H1 (cell line): Measurements from ENCODE around the gene TMEM39B. TPM values are rescaled to one million over a fixed set of nuclear protein-coding genes. Genes with fewer than 3 reads are reported as not detected.

Experiments
- CTCF ChIA-PET: fragments of 300-600 bp; sonication (Branson Sonifier 250); formaldehyde crosslinking; loops from one replicate; lab custom pipeline; 2021; ENCODE audit not compliant: partially characterized antibody; lab: Charles Lee
- POLR2A ChIA-PET: fragments of 300-600 bp; sonication (Branson Sonifier 250); formaldehyde crosslinking; loops from one replicate; lab custom pipeline; 2021; ENCODE audit warnings: inconsistent platforms; ENCODE audit not compliant: partially characterized antibody; lab: Charles Lee
- DNase-seq, 2 experiments: peaks; one replicate each; pipeline versions ENCODE4 v3.0.0 to v3.0.0-alpha.2; 2010 to 2022; ENCODE audit warnings: low spot score in 2 of 2, low read depth in 1 of 2, mixed read lengths in 1 of 2
- FAIRE-seq: peaks from 2 replicates; lab custom pipeline; 2011; peaks lifted over from hg19 to GRCh38; lab: Jason Lieb, UNC
- H2AFZ ChIP-seq: 2 replicates; pipeline ENCODE4 v1.8.1; 2012; ENCODE audit warnings: low read length, inconsistent platforms
- H2AK5ac ChIP-seq: 2 replicates; pipeline ENCODE4 v1.6.1; 2013; ENCODE audit warnings: low read depth, low read length
- H2BK120ac ChIP-seq: replicated peaks from 2 replicates; pipeline ENCODE3; 2013; ENCODE audit warnings: low read depth, low read length, inconsistent platforms
- H2BK12ac ChIP-seq: 2 replicates; pipeline ENCODE4 v1.6.1; 2013; ENCODE audit warnings: low read depth, low read length
- H2BK15ac ChIP-seq: 2 replicates; pipeline ENCODE4 v1.6.1; 2013; ENCODE audit warnings: low read length
- H2BK20ac ChIP-seq: 2 replicates; pipeline ENCODE4 v1.6.1; 2013; ENCODE audit warnings: low read length
- H2BK5ac ChIP-seq: 2 replicates; pipeline ENCODE4 v1.6.1; 2013; ENCODE audit warnings: low read depth, low read length
- H3K14ac ChIP-seq: 2 replicates; pipeline ENCODE4 v1.6.1; 2013; ENCODE audit warnings: inconsistent platforms; ENCODE audit not compliant: insufficient read length
- H3K18ac ChIP-seq: 2 replicates; pipeline ENCODE4 v1.6.1; 2013; ENCODE audit warnings: low read length; ENCODE audit errors: extremely low read depth
- H3K23ac ChIP-seq: 2 replicates; pipeline ENCODE4 v1.6.1; 2013; ENCODE audit warnings: inconsistent platforms; ENCODE audit not compliant: insufficient read length
- H3K23me2 ChIP-seq: 2 replicates; pipeline ENCODE4 v1.6.1; 2013; ENCODE audit warnings: low read depth, low read length
- H3K27ac ChIP-seq: 2 replicates; pipeline ENCODE4 v1.6.1; 2011; ENCODE audit warnings: low read depth, low read length, inconsistent platforms
- H3K27me3 ChIP-seq, 4 experiments: replicated peaks in 1 of 4; 1 replicate in 1 of 4; 2 replicates in 3 of 4; pipeline versions ENCODE4 v1.6.1 to v1.8.1; 2011 to 2013; ENCODE audit warnings: low read length in 3 of 4, mild to moderate bottlenecking in 3 of 4, inconsistent platforms in 2 of 4, mixed read lengths in 2 of 4, moderate library complexity in 1 of 4; ENCODE audit not compliant: control insufficient read depth in 3 of 4, insufficient read depth in 3 of 4; ENCODE audit errors: extremely low read depth in 1 of 4
- H3K36me3 ChIP-seq, 4 experiments: 2 replicates each; pipeline versions ENCODE4 v1.6.1 to v1.8.1; 2011 to 2013; ENCODE audit warnings: mild to moderate bottlenecking in 4 of 4, low read length in 3 of 4, moderate library complexity in 2 of 4, control low read depth in 1 of 4, inconsistent platforms in 1 of 4; ENCODE audit not compliant: insufficient read depth in 4 of 4, control insufficient read depth in 2 of 4
- H3K4ac ChIP-seq: replicated peaks from 2 replicates; pipeline ENCODE3; 2013; ENCODE audit warnings: low read length, low read depth, mixed read lengths, inconsistent platforms; ENCODE audit not compliant: insufficient read length
- H3K4me1 ChIP-seq, 4 experiments: replicated peaks in 1 of 4; 1 replicate in 1 of 4; 2 replicates in 3 of 4; pipeline versions ENCODE4 v1.6.1 to v1.8.1; 2011 to 2013; ENCODE audit warnings: low read length in 3 of 4, inconsistent platforms in 2 of 4, mixed read lengths in 1 of 4; ENCODE audit not compliant: insufficient read depth in 4 of 4, control insufficient read depth in 3 of 4
- H3K4me2 ChIP-seq, 2 experiments: 2 replicates each; pipeline versions ENCODE4 v1.6.1 to v1.8.1; 2011 to 2013; ENCODE audit warnings: low read depth in 2 of 2, low read length in 2 of 2, control low read depth in 1 of 2, inconsistent platforms in 1 of 2, mild to moderate bottlenecking in 1 of 2; ENCODE audit not compliant: insufficient read depth in 1 of 2
- H3K4me3 ChIP-seq, 4 experiments: fragments of 200-600, 300-600 bp in 1 of 4; sonication (generic), shearing (Covaris generic), sonication (Bioruptor Twin) in 1 of 4; 2 replicates each; pipeline versions ENCODE4 v1.5.1 to v1.8.1; 2011 to 2016; ENCODE audit warnings: low read length in 4 of 4, low read depth in 3 of 4, control low read depth in 2 of 4, inconsistent platforms in 2 of 4, mild to moderate bottlenecking in 2 of 4, mixed read lengths in 1 of 4, moderate library complexity in 1 of 4; ENCODE audit not compliant: insufficient read depth in 2 of 4; ENCODE audit errors: extremely low read depth in 1 of 4
- H3K56ac ChIP-seq: replicated peaks from 2 replicates; pipeline ENCODE3; 2013; ENCODE audit warnings: low read depth, mild to moderate bottlenecking, mixed read lengths, low read length, inconsistent platforms; ENCODE audit not compliant: insufficient read length
- H3K79me1 ChIP-seq: 2 replicates; pipeline ENCODE4 v1.6.1; 2013; ENCODE audit warnings: low read depth, low read length, control low read depth
- H3K79me2 ChIP-seq, 2 experiments: 2 replicates each; pipeline versions ENCODE4 v1.6.1 to v1.8.1; 2012 to 2013; ENCODE audit warnings: low read length in 2 of 2, mild to moderate bottlenecking in 2 of 2, inconsistent platforms in 1 of 2; ENCODE audit not compliant: insufficient read depth in 2 of 2, control insufficient read depth in 1 of 2
- H3K9ac ChIP-seq, 4 experiments: replicated peaks in 1 of 4; 1 replicate in 1 of 4; 2 replicates in 3 of 4; pipeline versions ENCODE4 v1.6.1 to v1.8.1; 2011 to 2013; ENCODE audit warnings: low read depth in 3 of 4, low read length in 3 of 4, control low read depth in 2 of 4, mild to moderate bottlenecking in 2 of 4, moderate library complexity in 2 of 4, inconsistent platforms in 1 of 4; ENCODE audit errors: extremely low read depth in 1 of 4
- H3K9me3 ChIP-seq, 2 experiments: 2 replicates each; pipeline versions ENCODE4 v1.6.1 to v1.8.1; 2012 to 2013; ENCODE audit warnings: mild to moderate bottlenecking in 2 of 2, moderate library complexity in 2 of 2, control low read depth in 1 of 2, inconsistent platforms in 1 of 2, low read depth in 1 of 2, low read length in 1 of 2, mixed read lengths in 1 of 2; ENCODE audit not compliant: insufficient read depth in 2 of 2
- H4K20me1 ChIP-seq, 2 experiments: replicated peaks in 1 of 2; 2 replicates each; pipeline versions ENCODE3 to v1.8.1; 2011 to 2013; ENCODE audit warnings: inconsistent platforms in 2 of 2, low read length in 2 of 2, mild to moderate bottlenecking in 1 of 2; ENCODE audit not compliant: insufficient read depth in 2 of 2, control insufficient read depth in 1 of 2
- H4K5ac ChIP-seq: 2 replicates; pipeline ENCODE4 v1.6.1; 2013; ENCODE audit warnings: low read length, low read depth, mixed read lengths, inconsistent platforms; ENCODE audit not compliant: insufficient read length
- H4K8ac ChIP-seq: 2 replicates; pipeline ENCODE4 v1.8.0; 2013; ENCODE audit warnings: mild to moderate bottlenecking, moderate library complexity, low read length, inconsistent platforms; ENCODE audit not compliant: insufficient read depth; ENCODE audit errors: extremely low read depth
- H4K91ac ChIP-seq: replicated peaks from 2 replicates; pipeline ENCODE3; 2013; ENCODE audit warnings: low read length, mixed read lengths, inconsistent platforms; ENCODE audit not compliant: insufficient read length
- CEBPB ChIP-seq: IDR thresholded peaks from 2 replicates; pipeline ENCODE4 v1.6.1; 2012; ENCODE audit warnings: low read depth, low read length
- SP1 ChIP-seq: IDR thresholded peaks from 2 replicates; pipeline ENCODE4 v1.6.1; 2011; ENCODE audit warnings: low read depth, low read length
- WGBS, 2 experiments: shearing (Covaris generic) in 1 of 2; methylation state at CpG; one replicate each; pipeline versions ENCODE4 v1.1.6 to v1.1.7; 2013 to 2015; ENCODE audit warnings: low lambda C conversion rate in 2 of 2, mixed read lengths in 2 of 2, inconsistent platforms in 1 of 2, low coverage in 1 of 2, missing lambda C conversion rate in 1 of 2; ENCODE audit not compliant: insufficient replicate concordance in 2 of 2, insufficient coverage in 1 of 2, insufficient read length in 1 of 2; ENCODE audit errors: extremely low coverage in 1 of 2, missing lambda C conversion rate in 1 of 2; 5-methylcytosine and 5-hydroxymethylcytosine counted together
- polyA plus RNA-seq, 7 experiments: library from polyadenylated mRNA; depleted of rRNA in 3 of 7; stranded (reverse) in 5 of 7; unstranded in 2 of 7; fragments of >200 nt in 5 of 7; fragments of 200-250 nt in 2 of 7; gene quantifications; 1 replicate in 5 of 7; 2 replicates in 1 of 7; 4 replicates in 1 of 7; pipeline versions ENCODE4 v1.2.1 to v1.2.3, GENCODE V29; 2011 to 2013; ENCODE audit warnings: missing spikeins in 2 of 7, mixed read lengths in 2 of 7
- total RNA-seq: library from RNA; stranded (reverse); fragmentation: NEBNext Ultra II Directional; extraction: Animal tissue kit (Norgen Biotek cat#: 25700); gene quantifications from 2 replicates; pipeline ENCODE4 v1.2.1, GENCODE V29; 2021

TMEM39B gene
- total and polyA plus RNA-seq, 2 of the 8 experiments (the other 6 are each of a cell fraction or from before 2014, with no cell fraction given), result 25.3 to 32.7 TPM

- no peak overlapping the region for H3K27ac ChIP-seq
- no peak overlapping the region for H4K8ac ChIP-seq
- no peak overlapping the region for H4K91ac ChIP-seq
- H2BK120ac ChIP-seq, result no peak overlapping the region
- no peak overlapping the region for H2AK5ac ChIP-seq
- H3K36me3 ChIP-seq, result peaks cover 0 to 23% (median 14%) of the 10 kb centered on the region in 4 experiments; a peak in 7 of 8 replicates
- H3K9ac ChIP-seq, result no peak overlapping the region
- POLR2A ChIA-PET, result interaction anchor here (0.7 to 1.8 kb wide), 4 partner anchors 9 to 85 kb away, joined by 3 to 6 read pairs (median 3); no protein-coding TSS in a partner anchor
- H3K14ac ChIP-seq, result no peak overlapping the region
- H3K79me2 ChIP-seq, result no peaks in the 10 kb centered on the region
- no peak overlapping the region for H2BK15ac ChIP-seq
- CTCF ChIA-PET, result interaction anchor here (0.9 to 1.0 kb wide), 2 partner anchors 10 to 18 kb away, joined by 3 to 4 read pairs; no protein-coding TSS in a partner anchor
- no peak overlapping the region for H3K4me3 ChIP-seq
- no peak overlapping the region for H3K56ac ChIP-seq
- H2AFZ ChIP-seq, result no peak overlapping the region
- no peaks in the 10 kb centered on the region for H3K23me2 ChIP-seq
- 97% methylated on average over 10 of the region's 10 CpGs; no CpG with 5 or more reads in 1 of the 2 experiments for WGBS, 2 experiments
- no peak overlapping the region for H3K18ac ChIP-seq
- H4K5ac ChIP-seq, result no peak overlapping the region
- H3K4ac ChIP-seq, result no peak overlapping the region
- no peak overlapping the region for H2BK12ac ChIP-seq
- H3K9me3 ChIP-seq, result no peaks in the 10 kb centered on the region
- no peak overlapping the region for H2BK5ac ChIP-seq
- H3K23ac ChIP-seq, result no peak overlapping the region
- no peaks in the 10 kb centered on the region for H3K79me1 ChIP-seq
- no peaks in the 10 kb centered on the region for H3K4me1 ChIP-seq
- H4K20me1 ChIP-seq, result peaks cover 0 to 2% of the 10 kb centered on the region in 2 experiments
- no peaks in the 10 kb centered on the region for H3K27me3 ChIP-seq
- FAIRE-seq (no peak), DNase-seq (no peak)
- H3K4me2 ChIP-seq, result no peak overlapping the region
- no peak overlapping the region for H2BK20ac ChIP-seq
- no peak for TF ChIP-seq SP1
- no peak for TF ChIP-seq CEBPB
These were observed 27.6 kb downstream of the TMEM39B start for GRCh38 chr1:32100359-32100758.
